ENCODE measurements around the gene DACT1.

Gene DACT1

GRCh38 chr14:58637040-58637390 lies 747 bp upstream of the DACT1 start:
- peak; percentile 83 for DNase-seq

GRCh38 chr14:58638231-58639197 lies 752 bp downstream of the DACT1 start:
- DNase-seq: peak; percentile 69

- no peak for DNase-seq
Observed at GRCh38 chr14:58639198-58639565, 1.4 kb downstream of the DACT1 start.

- peak; percentile 83 for DNase-seq
Observed at GRCh38 chr14:58639842-58640484, 2.2 kb downstream of the DACT1 start.

GRCh38 chr14:58640959-58641358 lies 3.2 kb downstream of the DACT1 start:
- no peak for DNase-seq

- DNase-seq: no peak
Observed at GRCh38 chr14:58641509-58641908, 3.7 kb downstream of the DACT1 start.

- DNase-seq: no peak
Observed at GRCh38 chr14:58643366-58643765, 5.6 kb downstream of the DACT1 start.

- no peak for DNase-seq
Observed at GRCh38 chr14:58645641-58646040, 7.9 kb downstream of the DACT1 start.

- DNase-seq: no peak
Observed at GRCh38 chr14:58646479-58646878, 8.7 kb downstream of the DACT1 start.

- no peak for DNase-seq
Observed at GRCh38 chr14:58647777-58648176, 10.0 kb downstream of the DACT1 start.

- DNase-seq: no peak
Observed at GRCh38 chr14:58650857-58651256, 13.1 kb downstream of the DACT1 start.

- no peak for DNase-seq
Observed at GRCh38 chr14:58656671-58657411, 19.1 kb downstream of the DACT1 start.

GRCh38 chr14:58659061-58659460 lies 21.3 kb downstream of the DACT1 start:
- no peak for DNase-seq

GRCh38 chr14:58659846-58660245 lies 22.1 kb downstream of the DACT1 start:
- peak; percentile 60 for DNase-seq

- no peak for DNase-seq
Observed at GRCh38 chr14:58660407-58660806, 22.6 kb downstream of the DACT1 start.

- no peak for DNase-seq
Observed at GRCh38 chr14:58662018-58662417, 24.3 kb downstream of the DACT1 start.

GRCh38 chr14:58662759-58663158 lies 25.0 kb downstream of the DACT1 start:
- DNase-seq: no peak

GRCh38 chr14:58663494-58664111 lies 25.8 kb downstream of the DACT1 start:
- no peak for DNase-seq

GRCh38 chr14:58665773-58666500 lies 28.2 kb downstream of the DACT1 start:
- no peak for DNase-seq

- no peak for DNase-seq
Observed at GRCh38 chr14:58666737-58667136, 29.0 kb downstream of the DACT1 start.

GRCh38 chr14:58667900-58668299 lies 30.1 kb downstream of the DACT1 start:
- no peak for DNase-seq

- no peak for DNase-seq
Observed at GRCh38 chr14:58668848-58669480, 31.2 kb downstream of the DACT1 start.
